Skeletal muscle tissue (tissue), 4 donors: Measurements from ENCODE around the gene MAPKAP1. TPM values are rescaled to one million over a fixed set of nuclear protein-coding genes. Genes with fewer than 3 reads are reported as not detected.
"Not testable (repeated sequence)": the region's sequence is repeated elsewhere in the genome, so short reads cannot be mapped to it uniquely, and the experiment has no call there.

ENCODE experiments used
- H3K27ac ChIP-seq: one replicate; pipeline ENCODE4 v1.7.0; 2013; ENCODE audit warnings: mild to moderate bottlenecking, low read depth, low read length, inconsistent platforms
- H3K27me3 ChIP-seq, 3 donors: one replicate each; pipeline ENCODE4 v1.7.0; 2013; ENCODE audit warnings: low read length in 3 of 3; ENCODE audit not compliant: control insufficient read depth in 3 of 3, insufficient read depth in 3 of 3
- H3K36me3 ChIP-seq, 3 donors: one replicate each; pipeline ENCODE4 v1.7.0; 2013; ENCODE audit warnings: low read length in 3 of 3; ENCODE audit not compliant: control insufficient read depth in 3 of 3, insufficient read depth in 3 of 3
- H3K4me1 ChIP-seq, 3 donors: one replicate each; pipeline ENCODE4 v1.7.0; 2013; ENCODE audit warnings: low read length in 3 of 3, mild to moderate bottlenecking in 3 of 3; ENCODE audit not compliant: control insufficient read depth in 3 of 3, insufficient read depth in 3 of 3
- H3K4me3 ChIP-seq, 3 donors: one replicate each; pipeline ENCODE4 v1.7.0; 2013; ENCODE audit warnings: low read length in 3 of 3
- H3K9ac ChIP-seq, 3 donors: one replicate each; pipeline ENCODE4 v1.7.0; 2013; ENCODE audit warnings: low read length in 3 of 3, mild to moderate bottlenecking in 3 of 3, moderate library complexity in 2 of 3, low read depth in 1 of 3
- H3K9me3 ChIP-seq, 3 donors: one replicate each; pipeline ENCODE4 v1.7.0; 2013; ENCODE audit warnings: low read length in 3 of 3; ENCODE audit not compliant: control insufficient read depth in 3 of 3
- total RNA-seq: library from RNA; depleted of rRNA; stranded (reverse); fragments of >200 nt; gene quantifications from one replicate; pipeline ENCODE4 v1.2.3, GENCODE V29; 2014
- donor health status: Osteomylitis.

MAPKAP1 gene
- total RNA-seq, 1 donor from 2014 or later = 44.9 TPM

GRCh38 chr9:125696106-125696647 lies 10.8 kb downstream of the MAPKAP1 start:
- no peaks in the 10 kb centered on the region for H3K27me3 ChIP-seq
- H3K4me1 ChIP-seq = peaks cover 0 to under 1% (median 0%) of the 10 kb centered on the region in 3 donors
- H3K27ac ChIP-seq = no peak overlapping the region
- no peaks in the 10 kb centered on the region for H3K36me3 ChIP-seq
- no peaks in the 10 kb centered on the region for H3K9me3 ChIP-seq
- H3K9ac ChIP-seq = no peak overlapping the region
- H3K4me3 ChIP-seq = no peak overlapping the region

- not testable (repeated sequence) for H3K4me3 ChIP-seq, H3K27me3 ChIP-seq, H3K36me3 ChIP-seq, H3K4me1 ChIP-seq, H3K9me3 ChIP-seq, H3K9ac ChIP-seq, H3K27ac ChIP-seq
Measured at GRCh38 chr9:125695548-125695947, 11.5 kb downstream of the MAPKAP1 start.

DNA sequence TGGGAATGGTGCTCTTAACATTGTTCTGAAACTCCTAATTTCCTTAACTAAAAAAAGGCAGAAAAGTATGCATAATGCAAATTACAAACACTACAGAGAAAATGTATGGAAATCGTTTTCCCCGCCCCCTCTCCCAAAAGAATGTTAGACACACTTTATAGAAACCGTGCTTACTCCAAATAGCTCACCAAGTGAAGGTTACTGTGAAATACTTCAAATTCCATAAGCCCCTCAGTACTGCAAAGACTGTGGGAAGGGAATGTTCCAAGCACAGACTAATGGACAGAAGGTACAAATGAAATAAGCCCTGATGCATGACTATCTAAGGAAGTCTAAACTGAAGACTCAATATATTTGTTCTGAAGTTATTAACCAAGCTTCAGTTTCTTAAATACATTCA lies 12.5 kb downstream of the MAPKAP1 start:
- no peaks in the 10 kb centered on the region for H3K4me1 ChIP-seq
- H3K27me3 ChIP-seq = no peaks in the 10 kb centered on the region
- H3K9me3 ChIP-seq = no peaks in the 10 kb centered on the region
- no peak overlapping the region for H3K9ac ChIP-seq
- no peaks in the 10 kb centered on the region for H3K36me3 ChIP-seq
- no peak overlapping the region for H3K27ac ChIP-seq
- no peak overlapping the region for H3K4me3 ChIP-seq

GRCh38 chr9:125693492-125693891 lies 13.5 kb downstream of the MAPKAP1 start:
- not testable (repeated sequence) for H3K36me3 ChIP-seq, H3K27ac ChIP-seq, H3K9me3 ChIP-seq, H3K9ac ChIP-seq, H3K4me3 ChIP-seq, H3K27me3 ChIP-seq, H3K4me1 ChIP-seq

DNA sequence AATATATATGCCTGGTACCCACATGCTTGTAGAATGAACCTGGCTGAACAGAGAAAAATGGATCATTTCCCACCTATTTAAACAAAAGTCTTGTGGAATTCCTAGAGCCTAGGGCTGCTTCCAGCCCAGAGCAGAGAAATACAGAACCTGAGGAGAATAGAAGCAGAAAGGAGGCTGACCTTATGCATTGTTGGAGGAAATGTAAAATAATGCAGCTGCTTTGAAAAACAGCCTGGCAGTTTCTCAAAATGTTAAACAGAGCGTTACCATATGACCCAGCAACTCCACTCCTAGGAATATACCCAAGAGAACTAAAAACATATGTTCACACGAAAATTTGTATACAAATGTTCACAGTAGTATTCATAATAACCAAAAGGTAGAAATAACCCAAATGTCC lies 15.1 kb downstream of the MAPKAP1 start:
- Histone ChIP-seq H3K4me1 (no peaks in the 10 kb centered on the region), H3K9me3 (no peaks in the 10 kb centered on the region)

GRCh38 chr9:125690679-125691078 lies 16.3 kb downstream of the MAPKAP1 start:
- H3K4me1 ChIP-seq = no peaks in the 10 kb centered on the region
- no peak overlapping the region for H3K9ac ChIP-seq
- no peaks in the 10 kb centered on the region for H3K9me3 ChIP-seq
- no peaks in the 10 kb centered on the region for H3K36me3 ChIP-seq
- H3K27ac ChIP-seq = no peak overlapping the region
- no peak overlapping the region for H3K4me3 ChIP-seq
- H3K27me3 ChIP-seq = no peaks in the 10 kb centered on the region

More for the DNA sequence above, 15.1 kb downstream of the MAPKAP1 start:
- no peaks in the 10 kb centered on the region for H3K36me3 ChIP-seq
- no peak overlapping the region for H3K27ac ChIP-seq
- H3K4me3 ChIP-seq = no peak overlapping the region
- H3K9ac ChIP-seq = no peak overlapping the region
- H3K27me3 ChIP-seq = no peaks in the 10 kb centered on the region

DNA sequence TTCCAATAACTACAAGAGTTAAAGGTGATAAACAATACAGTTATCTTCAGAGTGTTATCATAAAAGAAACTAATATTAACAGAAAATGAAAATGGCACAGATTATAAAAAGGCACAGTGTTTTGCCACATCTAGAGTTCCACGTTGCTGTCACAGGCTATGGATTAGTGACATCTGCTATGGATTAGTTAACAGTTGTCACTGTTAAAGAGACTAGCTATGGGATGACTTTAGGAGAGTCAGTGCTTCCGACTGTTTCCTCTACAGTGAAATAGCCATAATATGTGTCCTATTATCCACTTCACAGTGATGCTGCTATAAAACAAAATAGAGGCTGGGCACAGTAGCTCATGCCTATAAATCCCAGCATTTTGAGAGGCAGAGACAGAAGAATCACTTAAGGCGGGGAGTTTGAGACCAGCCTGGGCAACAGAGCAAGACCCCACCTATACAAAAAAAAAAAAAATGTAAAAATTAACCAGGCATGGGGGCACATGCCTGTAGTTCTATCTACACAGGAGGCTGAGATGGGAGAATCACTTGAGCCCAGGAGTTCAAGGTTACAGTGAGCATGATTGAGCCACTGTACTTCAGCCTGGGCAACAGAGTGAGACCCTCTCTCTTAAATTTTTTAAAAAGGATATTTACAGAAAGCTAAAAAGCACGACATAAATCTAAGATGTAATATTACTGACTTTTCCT lies 19.7 kb downstream of the MAPKAP1 start:
- Histone ChIP-seq H3K9me3 (no peaks in the 10 kb centered on the region), H3K36me3 (peaks cover 0 to 2% (median 0%) of the 10 kb centered on the region in 3 donors), H3K4me1 (no peaks in the 10 kb centered on the region), H3K4me3 (no peak overlapping the region), H3K27me3 (no peaks in the 10 kb centered on the region), H3K27ac (no peak overlapping the region), H3K9ac (no peak overlapping the region)

GRCh38 chr9:125685167-125685566 lies 21.8 kb downstream of the MAPKAP1 start:
- Histone ChIP-seq H3K36me3 (peaks cover 0 to 2% (median 0%) of the 10 kb centered on the region in 3 donors), H3K27ac (no peak overlapping the region), H3K4me3 (no peak overlapping the region), H3K4me1 (no peaks in the 10 kb centered on the region), H3K9ac (no peak overlapping the region), H3K9me3 (no peaks in the 10 kb centered on the region), H3K27me3 (no peaks in the 10 kb centered on the region)

- Histone ChIP-seq H3K9ac (no peak overlapping the region), H3K27ac (no peak overlapping the region), H3K4me1 (no peaks in the 10 kb centered on the region), H3K27me3 (no peaks in the 10 kb centered on the region), H3K4me3 (no peak overlapping the region), H3K9me3 (no peaks in the 10 kb centered on the region), H3K36me3 (peaks cover 0 to 2% (median 0%) of the 10 kb centered on the region in 3 donors)
Measured at GRCh38 chr9:125683486-125683885, 23.5 kb downstream of the MAPKAP1 start.

GRCh38 chr9:125682340-125682739 lies 24.7 kb downstream of the MAPKAP1 start:
- no peaks in the 10 kb centered on the region for H3K9me3 ChIP-seq
- no peak overlapping the region for H3K9ac ChIP-seq
- no peaks in the 10 kb centered on the region for H3K4me1 ChIP-seq
- no peaks in the 10 kb centered on the region for H3K27me3 ChIP-seq
- no peak overlapping the region for H3K4me3 ChIP-seq
- no peak overlapping the region for H3K27ac ChIP-seq
- peaks cover 0 to 2% (median 0%) of the 10 kb centered on the region in 3 donors for H3K36me3 ChIP-seq
